ENCODE results near the gene B3GALNT2.

The B3GALNT2 gene

DNA sequence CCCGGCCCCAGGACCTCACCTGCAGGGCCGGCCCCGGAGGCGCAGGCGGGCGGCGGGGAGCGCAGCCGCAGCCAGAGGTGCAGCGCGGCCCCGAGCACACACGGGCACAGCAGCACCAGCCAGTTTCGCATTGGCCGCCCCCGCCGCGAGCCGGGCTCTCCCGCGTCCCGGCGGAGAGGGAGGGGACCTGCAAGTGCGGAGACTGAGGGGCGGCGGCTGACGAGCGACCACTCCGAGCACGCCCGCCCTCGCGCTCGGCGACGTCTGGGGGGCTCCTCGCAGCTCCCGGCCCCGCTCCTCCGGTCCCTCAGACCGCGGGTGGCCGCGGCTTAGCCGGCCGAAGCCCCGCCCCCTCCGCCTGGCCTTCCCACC, at the start of gene B3GALNT2:
Gene B3GALNT2, minus strand, starts transcription at position 331 of the 372 bp plus-strand sequence. Its CDS starts 200 bp downstream, at position 131.
- Histone ChIP-seq H3K4me3 (ENCODE audit: low read length, poor library complexity, severe bottlenecking) (peak within 1 kb of the TSS; percentile 100), H3K9me3 (ENCODE audit: insufficient read depth, low read depth, low read length) (no peaks in the 10 kb centered on the region), H3K27me3 (ENCODE audit: insufficient read depth, low read length, poor library complexity, severe bottlenecking) (no peaks in the 10 kb centered on the region), H3K79me2 (ENCODE audit: insufficient read depth, low read length) (peaks cover 46% of the 10 kb centered on the region), H2AFZ (ENCODE audit: low read length) (peak within 1 kb of the TSS; percentile 100), H3K9me2 (replicated peaks; ENCODE audit: low read depth, low read length) (no peaks in the 10 kb centered on the region), H3K4me2 (ENCODE audit: low read depth, low read length, poor library complexity, severe bottlenecking) (peak within 1 kb of the TSS; percentile 88), H3K4me1 (ENCODE audit: insufficient read depth, low read length, poor library complexity, severe bottlenecking) (peaks cover 33% of the 10 kb centered on the region), H3F3A (ENCODE audit: low read depth) (0 out of 2 replicates have a peak, but pooled peaks cover 3% of the 10 kb centered on the region), H3K36me3 (ENCODE audit: insufficient read depth, low read length) (no peaks in the 10 kb centered on the region), H3K9ac (ENCODE audit: low read depth, low read length, poor library complexity, severe bottlenecking) (peak within 1 kb of the TSS; percentile 83), H4K20me1 (ENCODE audit: insufficient read depth, low read length, poor library complexity, severe bottlenecking) (peaks cover 12% of the 10 kb centered on the region)
- TF ChIP-seq, protein P1, sequence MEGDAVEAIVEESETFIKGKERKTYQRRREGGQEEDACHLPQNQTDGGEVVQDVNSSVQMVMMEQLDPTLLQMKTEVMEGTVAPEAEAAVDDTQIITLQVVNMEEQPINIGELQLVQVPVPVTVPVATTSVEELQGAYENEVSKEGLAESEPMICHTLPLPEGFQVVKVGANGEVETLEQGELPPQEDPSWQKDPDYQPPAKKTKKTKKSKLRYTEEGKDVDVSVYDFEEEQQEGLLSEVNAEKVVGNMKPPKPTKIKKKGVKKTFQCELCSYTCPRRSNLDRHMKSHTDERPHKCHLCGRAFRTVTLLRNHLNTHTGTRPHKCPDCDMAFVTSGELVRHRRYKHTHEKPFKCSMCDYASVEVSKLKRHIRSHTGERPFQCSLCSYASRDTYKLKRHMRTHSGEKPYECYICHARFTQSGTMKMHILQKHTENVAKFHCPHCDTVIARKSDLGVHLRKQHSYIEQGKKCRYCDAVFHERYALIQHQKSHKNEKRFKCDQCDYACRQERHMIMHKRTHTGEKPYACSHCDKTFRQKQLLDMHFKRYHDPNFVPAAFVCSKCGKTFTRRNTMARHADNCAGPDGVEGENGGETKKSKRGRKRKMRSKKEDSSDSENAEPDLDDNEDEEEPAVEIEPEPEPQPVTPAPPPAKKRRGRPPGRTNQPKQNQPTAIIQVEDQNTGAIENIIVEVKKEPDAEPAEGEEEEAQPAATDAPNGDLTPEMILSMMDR (conservative IDR thresholded peaks at IDR 0.05; ENCODE audit: low read length) = no peak
- no peak for TF ChIP-seq EZH2phosphoT487 (IDR thresholded peaks at IDR 0.05; ENCODE audit: borderline replicate concordance)

DNA sequence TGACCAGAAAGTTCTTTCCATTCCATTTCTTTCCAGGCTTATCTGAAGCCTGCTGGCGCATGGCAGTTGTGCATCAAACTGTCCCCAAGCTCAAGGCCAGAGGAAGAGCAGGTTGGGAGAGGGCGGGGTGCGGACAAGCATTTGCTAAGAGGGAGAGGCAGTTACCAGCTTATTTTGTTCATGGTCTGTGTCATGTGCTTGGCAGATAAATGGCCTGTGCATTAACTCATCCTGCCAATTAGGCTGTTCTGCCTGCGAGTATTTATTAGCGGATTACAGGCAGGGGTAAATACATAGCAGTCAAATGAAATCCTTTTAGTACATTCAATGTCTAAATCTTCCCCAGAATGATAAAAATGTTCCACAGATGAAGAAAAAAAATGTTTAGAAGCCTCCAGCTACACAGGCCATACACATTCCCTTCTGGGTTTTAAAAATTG, 48.9 kb upstream of the B3GALNT2 start:
- Histone ChIP-seq H3K4me1 (ENCODE audit: insufficient read depth, low read length, poor library complexity, severe bottlenecking) (no peaks in the 10 kb centered on the region), H3K9me2 (replicated peaks; ENCODE audit: low read depth, low read length) (no peaks in the 10 kb centered on the region), H3K27me3 (ENCODE audit: insufficient read depth, low read length, poor library complexity, severe bottlenecking) (no peaks in the 10 kb centered on the region), H3K79me2 (ENCODE audit: insufficient read depth, low read length) (no peaks in the 10 kb centered on the region), H3K36me3 (ENCODE audit: insufficient read depth, low read length) (no peaks in the 10 kb centered on the region), H2AFZ (ENCODE audit: low read length) (no peak overlapping the region), H3K4me3 (ENCODE audit: low read length, poor library complexity, severe bottlenecking) (no peak overlapping the region), H4K20me1 (ENCODE audit: insufficient read depth, low read length, poor library complexity, severe bottlenecking) (no peaks in the 10 kb centered on the region), H3F3A (ENCODE audit: low read depth) (no peaks in the 10 kb centered on the region), H3K4me2 (ENCODE audit: low read depth, low read length, poor library complexity, severe bottlenecking) (no peak overlapping the region), H3K9me3 (ENCODE audit: insufficient read depth, low read depth, low read length) (no peaks in the 10 kb centered on the region), H3K9ac (ENCODE audit: low read depth, low read length, poor library complexity, severe bottlenecking) (no peak overlapping the region)
- TF ChIP-seq, protein P1 (conservative IDR thresholded peaks at IDR 0.05; ENCODE audit: low read length) = no peak
- no peak for TF ChIP-seq EZH2phosphoT487 (IDR thresholded peaks at IDR 0.05; ENCODE audit: borderline replicate concordance)

DNA sequence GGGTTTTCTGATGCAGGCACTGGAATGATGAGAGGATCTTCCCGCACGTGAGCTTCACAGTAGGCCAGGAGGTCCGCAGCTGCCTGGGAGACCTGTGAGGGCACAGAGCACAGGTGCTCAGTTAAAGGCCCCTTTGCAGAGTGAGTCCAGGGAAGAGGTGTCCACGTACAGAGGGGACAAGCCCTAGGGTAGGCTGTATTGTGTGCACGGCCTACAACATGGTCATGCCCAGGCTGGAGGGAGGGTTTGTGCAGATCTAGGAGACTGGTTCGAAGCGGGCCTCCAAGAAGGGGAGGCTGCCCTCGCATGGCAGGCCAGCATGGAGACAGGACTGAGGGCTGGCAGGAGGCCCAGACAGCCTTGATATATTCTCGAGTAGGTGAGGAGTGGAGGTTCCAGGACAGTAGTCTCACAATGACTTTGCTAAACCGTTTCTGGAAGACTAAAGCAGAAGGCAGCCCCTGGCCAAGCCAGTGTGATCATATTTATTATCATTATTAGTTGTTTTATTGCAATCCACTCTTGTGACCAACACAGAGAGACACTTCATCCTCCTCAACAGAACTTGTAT, 48.0 kb upstream of the B3GALNT2 start:
- Histone ChIP-seq H4K20me1 (ENCODE audit: insufficient read depth, low read length, poor library complexity, severe bottlenecking) (no peaks in the 10 kb centered on the region), H2AFZ (ENCODE audit: low read length) (no peak overlapping the region), H3K79me2 (ENCODE audit: insufficient read depth, low read length) (no peaks in the 10 kb centered on the region), H3K9me3 (ENCODE audit: insufficient read depth, low read depth, low read length) (no peaks in the 10 kb centered on the region), H3K9ac (ENCODE audit: low read depth, low read length, poor library complexity, severe bottlenecking) (no peak overlapping the region), H3K9me2 (replicated peaks; ENCODE audit: low read depth, low read length) (no peaks in the 10 kb centered on the region), H3K4me3 (ENCODE audit: low read length, poor library complexity, severe bottlenecking) (no peak overlapping the region), H3K27me3 (ENCODE audit: insufficient read depth, low read length, poor library complexity, severe bottlenecking) (no peaks in the 10 kb centered on the region), H3F3A (ENCODE audit: low read depth) (no peaks in the 10 kb centered on the region), H3K36me3 (ENCODE audit: insufficient read depth, low read length) (no peaks in the 10 kb centered on the region), H3K4me1 (ENCODE audit: insufficient read depth, low read length, poor library complexity, severe bottlenecking) (no peaks in the 10 kb centered on the region), H3K4me2 (ENCODE audit: low read depth, low read length, poor library complexity, severe bottlenecking) (no peak overlapping the region)
- TF ChIP-seq EZH2phosphoT487 (IDR thresholded peaks at IDR 0.05; ENCODE audit: borderline replicate concordance) = no peak
- TF ChIP-seq, protein P1 (conservative IDR thresholded peaks at IDR 0.05; ENCODE audit: low read length) = no peak

Data from Loucy (cell line).